ENCODE results near the gene SPG7. TPM values are rescaled to one million over a fixed set of nuclear protein-coding genes. Genes with fewer than 3 reads are reported as not detected.

SPG7 gene
- total RNA-seq, 6 experiments from 2014 or later: 44.0 to 70.5 (median 57.0) TPM

GRCh38 chr16:89517128-89517527 lies 8.9 kb downstream of the SPG7 start:
- no peaks in the 10 kb centered on the region for H3K9me3 ChIP-seq
- peaks cover 0 to 43% (median 12%) of the 10 kb centered on the region in 4 donors for H3K36me3 ChIP-seq
- DNase-seq: no peak
- no peak overlapping the region for H3K27ac ChIP-seq
- WGBS (ENCODE audit: insufficient coverage, low coverage, low lambda C conversion rate, missing lambda C conversion rate): 72% methylated on average over 4 of the region's 9 CpGs
- no peak for ATAC-seq
- no peak for TF ChIP-seq POLR2A (IDR thresholded peaks at IDR 0.05)
- no peak for TF ChIP-seq CTCF (IDR thresholded peaks at IDR 0.05)
- no peaks in the 10 kb centered on the region for H3K27me3 ChIP-seq
- no peak overlapping the region for H3K4me3 ChIP-seq
- intact Hi-C loops (cut with DNase I): loop anchor here in 1 of 2 donors (10.0 kb wide), 1 partner anchor 182 kb away; no protein-coding TSS in a partner anchor
- H3K4me1 ChIP-seq: no peaks in the 10 kb centered on the region

DNA sequence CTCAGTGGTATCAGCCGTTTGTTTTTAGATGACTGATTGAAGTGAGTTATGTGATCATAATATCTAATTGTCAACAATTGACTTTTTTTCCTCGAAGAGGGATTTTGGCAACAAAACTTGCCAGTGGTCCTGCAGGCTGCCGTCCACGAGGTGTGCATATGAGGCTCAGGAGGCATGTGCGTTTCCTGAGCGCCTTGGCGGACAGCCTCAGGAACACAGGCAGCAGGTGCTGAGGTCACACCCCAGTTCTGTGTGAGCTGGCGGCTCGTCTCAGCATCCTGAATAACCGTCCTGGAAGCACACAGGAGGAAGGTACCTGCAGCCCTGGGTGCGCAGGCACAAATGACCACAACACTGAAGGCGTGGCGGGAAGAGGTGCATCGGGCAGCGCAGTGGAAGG lies 11.7 kb downstream of the SPG7 start:
- H3K9me3 ChIP-seq: no peaks in the 10 kb centered on the region
- DNase-seq (no peak), ATAC-seq (no peak)
- H3K27ac ChIP-seq: no peak overlapping the region
- no peaks in the 10 kb centered on the region for H3K27me3 ChIP-seq
- no peaks in the 10 kb centered on the region for H3K4me1 ChIP-seq
- intact Hi-C loops (cut with DNase I): loop anchor here in 1 of 2 donors (10.0 kb wide), 1 partner anchor 185 kb away; no protein-coding TSS in a partner anchor
- no peak overlapping the region for H3K4me3 ChIP-seq
- H3K36me3 ChIP-seq: peaks cover 0 to 48% (median 11%) of the 10 kb centered on the region in 4 donors
- TF ChIP-seq CTCF (IDR thresholded peaks at IDR 0.05): no peak
- TF ChIP-seq POLR2A (IDR thresholded peaks at IDR 0.05): no peak
- 97% methylated on average over 7 of the region's 15 CpGs for WGBS (ENCODE audit: insufficient coverage, low coverage, low lambda C conversion rate, missing lambda C conversion rate)

DNA sequence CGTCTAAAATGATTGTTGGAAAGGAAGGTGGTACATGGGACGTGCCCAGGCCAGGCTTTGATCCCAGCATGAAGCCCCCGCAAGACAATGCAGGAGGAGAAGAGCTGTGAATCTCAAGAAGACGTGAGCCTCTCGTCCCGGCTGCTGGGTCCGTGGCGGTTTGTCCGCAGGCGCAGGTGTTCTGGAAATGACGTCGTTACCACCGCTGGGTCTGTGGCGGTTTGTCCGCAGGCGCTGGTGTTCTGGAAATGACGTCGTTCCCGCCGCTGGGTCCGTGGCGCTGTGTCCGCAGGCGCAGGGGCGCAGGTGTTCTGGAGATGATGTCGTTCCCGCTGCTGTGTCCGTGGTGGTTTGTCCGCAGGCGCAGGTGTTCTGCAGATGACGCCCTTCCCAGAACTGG lies 14.1 kb downstream of the SPG7 start:
- ATAC-seq (no peak), DNase-seq (no peak)
- H3K9me3 ChIP-seq: no peaks in the 10 kb centered on the region
- no peak overlapping the region for H3K27ac ChIP-seq
- TF ChIP-seq CTCF (IDR thresholded peaks at IDR 0.05) (no peak), POLR2A (IDR thresholded peaks at IDR 0.05) (no peak)
- intact Hi-C loops (cut with DNase I): no loop called here
- 94% methylated on average over 17 of the region's 31 CpGs for WGBS (ENCODE audit: insufficient coverage, low coverage, low lambda C conversion rate, missing lambda C conversion rate)
- no peaks in the 10 kb centered on the region for H3K27me3 ChIP-seq
- H3K36me3 ChIP-seq: peaks cover 0 to 63% (median 16%) of the 10 kb centered on the region in 4 donors
- no peaks in the 10 kb centered on the region for H3K4me1 ChIP-seq
- H3K4me3 ChIP-seq: no peak overlapping the region

DNA sequence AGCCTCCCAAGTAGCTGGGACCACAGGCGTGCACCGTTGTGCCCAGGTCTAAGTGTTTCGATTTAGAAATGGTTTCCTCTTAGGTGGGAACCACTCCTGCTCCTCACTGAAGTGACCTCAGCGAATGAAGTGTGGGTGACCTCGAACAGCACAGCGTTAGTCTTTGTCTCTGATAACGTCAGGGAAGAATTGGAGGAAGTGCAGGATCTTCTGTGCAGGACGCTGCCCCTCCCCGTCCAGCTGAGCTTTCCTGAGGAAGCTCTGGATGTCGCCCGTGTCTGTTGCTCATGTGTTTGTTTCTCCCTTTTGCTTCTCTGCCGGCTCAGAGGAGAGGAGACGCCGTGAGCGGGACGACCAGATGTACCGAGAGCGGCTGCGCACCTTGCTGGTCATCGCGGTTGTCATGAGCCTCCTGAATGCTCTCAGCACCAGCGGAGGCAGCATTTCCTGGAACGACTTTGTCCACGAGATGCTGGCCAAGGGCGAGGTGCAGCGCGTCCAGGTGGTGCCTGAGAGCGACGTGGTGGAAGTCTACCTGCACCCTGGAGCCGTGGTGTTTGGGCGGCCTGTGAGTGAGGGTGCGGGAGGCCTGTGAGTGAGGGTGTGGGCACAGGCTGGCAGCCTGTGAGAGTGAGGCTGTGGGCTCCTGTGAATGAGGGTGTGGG lies 15.6 kb downstream of the SPG7 start:
- H3K27me3 ChIP-seq: no peaks in the 10 kb centered on the region
- no peaks in the 10 kb centered on the region for H3K9me3 ChIP-seq
- intact Hi-C loops (cut with DNase I): no loop called here
- H3K36me3 ChIP-seq: peaks cover 0 to 57% (median 15%) of the 10 kb centered on the region in 4 donors
- TF ChIP-seq POLR2A (IDR thresholded peaks at IDR 0.05) (no peak), CTCF (IDR thresholded peaks at IDR 0.05) (no peak)
- no peaks in the 10 kb centered on the region for H3K4me1 ChIP-seq
- H3K27ac ChIP-seq: no peak overlapping the region
- no peak overlapping the region for H3K4me3 ChIP-seq
- 91% methylated on average over 13 of the region's 32 CpGs for WGBS (ENCODE audit: insufficient coverage, low coverage, low lambda C conversion rate, missing lambda C conversion rate)
- ATAC-seq: peak; percentile 65 to 83 (median 74)
- DNase-seq: no peak

Measured in right lobe of liver (tissue), 6 donors.